Measurements from ENCODE around the gene SAMD11.
A peak's percentile ranks its signal among the peaks of the same experiment; 100 is the strongest.

Gene SAMD11

GRCh38 chr1:917466-918091 is 6.1 kb upstream of the SAMD11 start:
- DNase-seq = peak; percentile 27

- DNase-seq = no peak
Observed at GRCh38 chr1:918353-918752, 5.4 kb upstream of the SAMD11 start.

GRCh38 chr1:918843-919242 is 4.9 kb upstream of the SAMD11 start:
- no peak for DNase-seq

- DNase-seq = no peak
Observed at GRCh38 chr1:919271-919872, 4.4 kb upstream of the SAMD11 start.

- DNase-seq = no peak
Observed at GRCh38 chr1:920010-920409, 3.7 kb upstream of the SAMD11 start.

- no peak for DNase-seq
Observed at GRCh38 chr1:920521-920920, 3.2 kb upstream of the SAMD11 start.

GRCh38 chr1:921011-921837 is 2.5 kb upstream of the SAMD11 start:
- DNase-seq = peak; percentile 87

GRCh38 chr1:923991-924655 is 400 bp downstream of the SAMD11 start:
- no peak for DNase-seq

GRCh38 chr1:924656-925560 is 1.2 kb downstream of the SAMD11 start:
- DNase-seq = peak; percentile 58

- DNase-seq = peak; percentile 61
Observed at GRCh38 chr1:925561-926421, 2.1 kb downstream of the SAMD11 start.

GRCh38 chr1:927234-927633 is 3.5 kb downstream of the SAMD11 start:
- DNase-seq = no peak

- DNase-seq = no peak
Observed at GRCh38 chr1:927748-928147, 4.0 kb downstream of the SAMD11 start.

- DNase-seq = no peak
Observed at GRCh38 chr1:928825-929661, 5.3 kb downstream of the SAMD11 start.

GRCh38 chr1:929712-930632 is 6.2 kb downstream of the SAMD11 start:
- DNase-seq = no peak

GRCh38 chr1:930633-931138 is 7.0 kb downstream of the SAMD11 start:
- DNase-seq = no peak

GRCh38 chr1:931380-932172 is 7.9 kb downstream of the SAMD11 start:
- no peak for DNase-seq

- DNase-seq = no peak
Observed at GRCh38 chr1:932173-932510, 8.4 kb downstream of the SAMD11 start.
